HG03064 (cell line): ENCODE data around the gene PKM.

Experiments
- ATAC-seq: cut with Tn5 transposase; IDR thresholded peaks from one replicate; pipeline ENCODE4 v1.9.1; 2021; ENCODE audit warnings: low read depth; ENCODE audit not compliant: unreplicated experiment

The PKM gene

DNA sequence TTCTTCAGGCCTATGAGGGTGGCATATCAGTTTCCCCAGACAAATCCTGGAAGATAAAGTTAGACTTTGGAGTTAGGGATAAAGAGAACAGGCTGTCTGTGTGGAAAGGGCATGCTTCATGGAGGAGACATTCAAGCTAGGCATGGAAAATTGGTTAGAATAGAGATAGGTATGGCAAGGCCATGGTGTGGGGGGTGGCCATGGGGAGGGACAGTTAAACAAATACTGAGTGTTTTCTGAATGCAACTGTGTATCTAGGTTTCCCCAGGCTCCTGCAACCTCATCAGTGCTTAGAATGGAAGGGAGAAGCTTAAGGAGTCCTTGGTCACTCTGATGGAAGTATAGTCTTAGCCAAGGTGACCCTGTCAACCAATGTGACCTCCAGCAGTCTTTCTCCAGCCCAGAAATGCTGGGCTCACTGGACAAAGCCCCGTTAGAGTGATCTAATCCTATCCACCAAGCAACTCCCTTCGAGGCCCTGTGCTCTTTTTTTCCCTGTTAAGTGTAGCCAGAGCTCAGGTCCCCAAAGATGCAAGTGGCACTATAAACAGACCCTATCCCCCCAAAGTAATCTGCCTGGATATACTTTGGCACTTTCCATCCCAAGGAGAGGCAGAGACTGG lies 5.5 kb upstream of the PKM start:
- ATAC-seq: no peak

GRCh38 chr15:72235298-72235697 lies 4.3 kb upstream of the PKM start:
- no peak for ATAC-seq

GRCh38 chr15:72233769-72234168 lies 2.8 kb upstream of the PKM start:
- ATAC-seq: no peak

- ATAC-seq: peak; percentile 0
Observed at GRCh38 chr15:72231833-72232478, 966 bp upstream of the PKM start.

GRCh38 chr15:72230197-72231065 lies 559 bp downstream of the PKM start:
- no peak for ATAC-seq

- no peak for ATAC-seq
Observed at GRCh38 chr15:72229947-72230196, 1.1 kb downstream of the PKM start.

GRCh38 chr15:72229076-72229946 lies 1.7 kb downstream of the PKM start:
- ATAC-seq: no peak

DNA sequence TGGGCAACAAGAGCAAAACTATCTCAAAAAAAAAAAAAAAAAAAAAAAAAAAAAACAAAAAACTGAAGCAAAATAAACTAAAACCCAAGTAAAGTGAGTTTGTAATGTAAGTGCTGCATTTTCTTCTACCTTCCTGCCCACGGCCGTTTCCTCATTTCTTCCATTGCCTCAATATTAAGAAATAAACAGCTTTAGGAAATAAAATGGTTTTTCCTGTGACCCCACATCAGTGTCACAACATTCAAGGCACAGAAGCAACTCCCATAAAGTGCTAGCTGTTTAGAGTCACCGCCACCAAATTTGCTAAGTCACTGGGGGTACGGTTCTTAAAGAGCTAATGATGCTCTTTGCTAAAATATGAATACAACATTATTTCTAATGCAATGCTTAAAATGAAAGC lies 3.3 kb downstream of the PKM start:
- no peak for ATAC-seq

DNA sequence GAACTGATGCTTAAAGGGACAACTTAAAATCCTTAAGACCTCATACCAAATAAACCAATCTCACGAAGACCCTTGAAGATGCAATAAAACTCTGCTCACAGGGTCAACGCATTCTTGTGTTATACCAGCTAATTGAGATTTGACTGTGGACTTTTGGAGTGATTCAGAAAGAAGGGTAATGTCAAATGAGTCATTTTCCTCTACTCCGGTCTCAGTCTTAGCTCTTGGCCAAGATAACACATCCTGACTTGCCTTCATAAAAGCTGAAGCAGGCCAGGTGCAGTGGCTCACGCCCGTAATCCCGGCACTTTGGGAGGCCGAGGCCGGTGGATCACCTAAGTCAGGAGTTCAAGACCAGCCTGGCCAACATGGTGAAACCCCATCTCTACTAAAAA lies 3.8 kb downstream of the PKM start:
- ATAC-seq: no peak

DNA sequence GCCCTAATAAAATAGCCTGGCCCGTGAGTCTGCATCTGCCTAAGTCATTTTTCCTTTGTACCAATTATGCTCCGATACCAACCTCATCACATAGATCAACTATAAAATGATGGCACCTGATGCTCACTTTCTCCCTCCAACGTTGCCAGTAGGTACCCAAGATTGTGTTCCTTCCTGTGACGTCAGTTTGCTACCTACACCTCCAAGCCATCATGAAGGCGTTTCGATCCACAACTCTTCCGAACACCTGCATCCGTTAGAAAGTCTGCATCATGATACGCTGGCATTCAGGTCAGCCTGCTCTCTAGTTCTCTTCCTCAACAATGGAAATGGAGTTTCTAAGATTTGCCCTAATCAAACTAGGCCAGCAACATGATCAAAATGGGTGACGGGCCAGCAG lies 7.7 kb downstream of the PKM start:
- no peak for ATAC-seq

- no peak for ATAC-seq
Observed at GRCh38 chr15:72222393-72222792, 8.6 kb downstream of the PKM start.

DNA sequence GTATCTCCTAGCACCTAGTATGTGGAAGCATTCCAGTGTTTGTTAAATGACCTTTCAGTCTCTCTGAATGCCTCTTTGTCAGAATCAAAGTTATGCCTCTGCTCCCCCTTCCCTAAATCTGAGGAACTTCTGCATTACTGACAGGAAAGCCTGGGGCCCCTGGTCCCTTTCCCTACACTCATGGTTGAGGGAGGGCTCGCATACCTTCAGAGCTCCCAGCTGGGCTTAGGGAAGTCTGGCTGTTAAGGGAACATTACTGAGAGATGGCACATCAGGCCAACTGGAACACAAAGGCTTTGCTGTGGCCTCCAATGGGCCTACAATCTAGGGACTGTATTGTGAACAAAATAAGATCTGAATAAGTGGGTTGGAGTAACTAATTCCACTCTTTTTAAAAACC lies 10.3 kb downstream of the PKM start:
- no peak for ATAC-seq

DNA sequence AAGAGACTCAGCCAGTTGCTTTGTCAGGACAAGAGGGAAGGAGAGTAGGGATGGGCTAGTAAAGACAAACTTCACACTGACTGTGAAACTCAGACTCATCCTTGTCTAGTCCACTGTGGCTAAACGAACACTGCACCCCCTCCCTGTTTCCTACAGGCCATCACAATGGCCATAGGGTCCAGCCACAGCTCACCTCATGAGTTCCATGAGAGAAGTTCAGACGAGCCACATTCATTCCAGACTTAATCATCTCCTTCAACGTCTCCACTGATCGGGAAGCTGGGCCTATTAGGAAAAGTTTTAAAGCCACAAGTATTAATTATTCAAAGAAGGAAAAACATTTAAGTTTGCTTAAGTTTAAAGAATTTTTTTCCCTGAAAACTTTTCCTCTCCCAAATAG lies 13.8 kb downstream of the PKM start:
- ATAC-seq: no peak

GRCh38 chr15:72216079-72216478 lies 14.9 kb downstream of the PKM start:
- no peak for ATAC-seq

GRCh38 chr15:72207558-72208085 lies 23.4 kb downstream of the PKM start:
- ATAC-seq: no peak

DNA sequence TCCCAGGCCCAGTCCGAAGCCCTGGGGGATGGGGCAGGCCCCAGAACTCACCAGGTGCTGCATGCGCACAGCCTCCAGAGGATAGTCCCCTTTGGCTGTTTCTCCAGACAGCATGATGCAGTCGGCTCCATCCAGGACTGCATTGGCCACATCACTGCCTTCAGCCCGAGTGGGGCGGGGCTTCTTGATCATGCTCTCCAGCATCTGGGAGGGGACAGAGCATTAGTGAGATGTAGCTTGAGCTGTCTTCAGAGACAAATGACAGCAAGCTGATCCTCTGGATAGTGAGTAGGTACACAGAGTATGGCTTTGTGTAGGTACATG lies 24.4 kb downstream of the PKM start:
- ATAC-seq: no peak

DNA sequence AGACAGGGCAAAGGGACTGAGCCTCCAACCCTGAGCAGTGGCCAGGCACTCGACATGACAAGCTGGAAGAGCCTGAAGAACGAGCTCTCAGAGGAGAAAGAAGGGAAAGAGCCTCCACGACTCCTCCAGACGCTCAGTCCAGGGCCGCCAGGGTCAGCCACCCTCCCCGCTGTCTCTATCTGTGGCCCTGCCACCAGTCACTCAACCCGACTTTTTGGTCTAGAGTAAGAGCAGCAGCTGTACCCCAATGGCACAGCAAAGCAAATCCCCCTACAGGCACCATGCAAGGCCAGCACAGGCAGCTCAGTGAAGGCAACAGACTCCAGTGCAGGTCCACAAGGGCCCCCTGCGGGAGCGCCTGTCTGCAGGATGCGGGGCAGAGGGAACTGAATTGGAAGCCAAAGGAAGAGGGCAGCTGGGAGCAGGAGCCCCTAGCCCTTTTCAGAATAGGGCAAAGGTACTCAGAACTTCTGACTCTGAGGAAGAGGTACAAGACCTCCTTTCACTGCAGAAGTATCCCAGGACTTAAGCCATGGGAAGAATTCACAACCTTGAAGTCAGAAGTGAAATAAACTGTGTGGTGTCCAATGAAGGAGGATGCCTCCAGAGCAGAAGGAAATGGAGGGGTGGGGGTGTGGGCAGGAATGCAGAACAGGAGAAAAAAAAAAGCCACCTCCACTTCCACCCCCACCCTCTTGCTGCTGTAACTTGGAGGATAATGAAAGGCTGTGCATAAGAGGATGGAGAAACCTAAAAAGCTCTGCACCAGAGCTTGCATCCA lies 24.9 kb downstream of the PKM start:
- ATAC-seq: no peak

DNA sequence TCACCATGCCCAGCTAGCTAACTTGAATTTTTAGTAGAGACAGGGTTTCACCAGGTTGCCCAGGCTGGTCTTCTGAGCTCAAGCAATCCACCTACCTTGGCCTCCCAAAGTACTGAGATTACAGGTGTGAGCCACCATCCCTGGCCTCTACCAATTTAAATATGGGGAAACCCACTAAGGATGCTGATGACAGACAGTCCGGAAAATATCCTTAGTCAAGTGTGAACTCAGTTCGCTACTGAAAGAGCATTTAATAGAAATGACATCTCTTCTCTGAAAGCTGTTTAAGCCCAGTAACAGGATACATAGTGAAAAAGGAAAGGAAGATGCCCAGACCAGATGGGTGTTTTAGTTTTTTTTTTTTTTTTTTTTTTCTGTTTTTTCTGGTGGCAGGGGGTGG lies 25.7 kb downstream of the PKM start:
- ATAC-seq: no peak

DNA sequence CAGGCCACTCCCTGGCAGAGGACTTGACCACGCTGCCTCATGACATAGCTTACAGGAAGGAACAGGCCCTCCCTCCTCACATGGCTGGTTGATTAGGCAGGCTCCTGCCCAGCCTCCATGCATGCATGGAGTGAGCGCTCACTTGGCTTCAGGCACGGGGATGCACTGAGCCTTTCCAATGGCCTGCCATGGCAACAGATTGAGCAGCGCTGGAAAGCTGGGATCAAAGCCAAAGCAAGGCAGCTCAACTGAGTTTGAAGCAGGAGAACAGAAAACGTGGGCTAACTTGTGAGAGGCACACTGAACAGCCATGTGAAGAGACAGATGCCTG lies 27.5 kb downstream of the PKM start:
- no peak for ATAC-seq

DNA sequence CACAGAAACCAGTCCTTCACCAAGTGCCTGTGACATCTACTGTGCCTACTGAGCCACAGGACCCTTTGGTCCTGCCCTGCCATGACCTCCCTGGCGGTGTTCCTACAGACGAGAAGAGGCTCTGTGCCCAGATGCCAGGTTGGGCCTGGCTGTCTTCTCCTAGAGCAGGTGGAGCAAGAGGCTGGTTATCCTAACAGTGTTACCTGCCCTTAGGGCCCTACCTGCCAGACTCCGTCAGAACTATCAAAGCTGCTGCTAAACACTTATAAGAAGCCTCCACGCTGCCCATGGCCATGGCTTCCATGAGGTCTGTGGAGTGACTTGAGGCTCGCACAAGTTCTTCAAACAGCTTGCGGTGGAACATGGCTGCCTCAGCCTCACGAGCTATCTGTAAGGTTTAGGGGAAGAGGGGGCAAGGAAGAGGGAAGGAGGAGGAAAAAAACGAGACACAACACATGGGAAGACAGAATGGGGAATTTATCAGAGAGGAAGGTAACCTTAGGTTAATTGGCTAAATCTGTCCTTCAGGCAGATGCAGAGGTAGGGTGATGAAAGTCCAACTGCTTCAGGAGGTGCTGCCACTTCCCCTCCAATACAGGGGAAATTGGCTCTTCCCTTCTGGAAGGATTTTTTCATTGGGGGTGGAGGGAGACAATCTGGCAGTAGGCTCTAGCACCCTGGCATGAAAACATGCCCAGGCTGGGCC lies 28.0 kb downstream of the PKM start:
- no peak for ATAC-seq
